ENCODE measurements around the gene CERS4.
"Not testable (repeated sequence)": the region's sequence is repeated elsewhere in the genome, so short reads cannot be mapped to it uniquely, and the experiment has no call there.

Gene CERS4

GRCh38 chr19:8259142-8259921 lies 50.2 kb downstream of the CERS4 start:
- TF ChIP-seq CTCF (IDR thresholded peaks at IDR 0.05; ENCODE audit: control insufficient read depth, extremely low read depth, insufficient read depth) = no peak

GRCh38 chr19:8259922-8260247 lies 50.7 kb downstream of the CERS4 start:
- no peak overlapping the region for H3K4me3 ChIP-seq (ENCODE audit: low read depth, low read length)
- TF ChIP-seq CTCF (IDR thresholded peaks at IDR 0.05; ENCODE audit: control insufficient read depth, extremely low read depth, insufficient read depth) = no peak
- DNase-seq (ENCODE audit: low read depth) = no peak

More at GRCh38 chr19:8259142-8259921, 50.2 kb downstream of the CERS4 start:
- DNase-seq (ENCODE audit: low read depth) = no peak
- no peak overlapping the region for H3K4me3 ChIP-seq (ENCODE audit: low read depth, low read length)

GRCh38 chr19:8261347-8261746 lies 52.2 kb downstream of the CERS4 start:
- no peak overlapping the region for H3K4me3 ChIP-seq (ENCODE audit: low read depth, low read length)
- no peak for DNase-seq (ENCODE audit: low read depth)
- no peak for TF ChIP-seq CTCF (IDR thresholded peaks at IDR 0.05; ENCODE audit: control insufficient read depth, extremely low read depth, insufficient read depth)

GRCh38 chr19:8261881-8262280 lies 52.7 kb downstream of the CERS4 start:
- no peak for TF ChIP-seq CTCF (IDR thresholded peaks at IDR 0.05; ENCODE audit: control insufficient read depth, extremely low read depth, insufficient read depth)
- DNase-seq (ENCODE audit: low read depth) = no peak
- H3K4me3 ChIP-seq (ENCODE audit: low read depth, low read length) = no peak overlapping the region

- no peak for DNase-seq (ENCODE audit: low read depth)
- no peak for TF ChIP-seq CTCF (IDR thresholded peaks at IDR 0.05; ENCODE audit: control insufficient read depth, extremely low read depth, insufficient read depth)
Observed at GRCh38 chr19:8262431-8262830, 53.3 kb downstream of the CERS4 start.

GRCh38 chr19:8264248-8264647 lies 55.1 kb downstream of the CERS4 start:
- not testable (repeated sequence) for H3K4me3 ChIP-seq (ENCODE audit: low read depth, low read length); DNase-seq (ENCODE audit: low read depth)

More at GRCh38 chr19:8262431-8262830, 53.3 kb downstream of the CERS4 start:
- H3K4me3 ChIP-seq (ENCODE audit: low read depth, low read length) = no peak overlapping the region

- no peak for TF ChIP-seq CTCF (IDR thresholded peaks at IDR 0.05; ENCODE audit: control insufficient read depth, extremely low read depth, insufficient read depth)
- DNase-seq (ENCODE audit: low read depth) = no peak
- no peak overlapping the region for H3K4me3 ChIP-seq (ENCODE audit: low read depth, low read length)
Observed at GRCh38 chr19:8265872-8266271, 56.7 kb downstream of the CERS4 start.

Measured in LNCaP clone FGC (cell line).